Daoy (cell line): ENCODE measurements around the gene TMEM30A. TPM values are rescaled to one million over a fixed set of nuclear protein-coding genes. Genes with fewer than 3 reads are reported as not detected.

Experiments
- DNase-seq: peaks from one replicate; pipeline ENCODE4 v3.0.0-alpha.2; 2015; ENCODE audit warnings: low read depth
- total RNA-seq: library from RNA; depleted of rRNA; stranded (reverse); fragments of >200 nt; shearing (Covaris generic); gene quantifications from 2 replicates; pipeline ENCODE4 v1.2.3, GENCODE V29; 2014; rRNA removed

Gene TMEM30A
- total RNA-seq, result 101 and 115 TPM in 2 replicates

DNA sequence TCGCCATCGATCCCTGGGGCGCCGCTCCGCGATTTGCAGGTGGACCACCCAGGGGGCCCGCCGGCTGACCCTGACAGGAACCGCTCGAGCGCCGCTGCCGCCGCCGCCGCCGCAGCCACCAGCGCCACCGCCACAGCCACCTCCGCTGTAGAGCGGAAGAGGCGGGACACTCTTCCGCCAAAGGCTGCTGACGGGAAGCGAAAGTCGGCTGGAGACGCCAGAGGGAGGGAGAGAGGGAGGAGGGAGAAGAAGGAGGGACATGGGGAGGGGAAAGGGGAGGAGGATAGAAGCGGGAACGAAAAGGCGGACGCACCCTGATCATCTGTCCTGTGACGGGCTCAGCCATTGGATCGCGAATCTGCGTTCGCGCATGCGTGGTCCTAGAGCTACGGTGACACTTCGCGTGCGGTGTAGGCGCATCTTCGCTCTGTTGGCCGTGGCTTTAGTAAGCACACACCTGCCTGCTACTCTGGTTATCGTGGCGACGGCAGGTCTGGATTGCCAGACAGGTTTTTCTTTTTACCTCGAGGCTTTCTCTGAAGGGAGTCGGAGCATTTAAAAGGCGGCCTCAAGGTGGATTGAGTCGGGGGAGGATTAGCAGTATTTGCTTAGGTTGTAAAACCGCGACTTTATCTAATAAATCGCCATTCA, at the start of gene TMEM30A:
TSS of gene TMEM30A (minus strand) at position 161 of the 651 bp plus-strand sequence. CDS start at position 7, 154 bp downstream.
- peak; percentile 100 for DNase-seq

DNA sequence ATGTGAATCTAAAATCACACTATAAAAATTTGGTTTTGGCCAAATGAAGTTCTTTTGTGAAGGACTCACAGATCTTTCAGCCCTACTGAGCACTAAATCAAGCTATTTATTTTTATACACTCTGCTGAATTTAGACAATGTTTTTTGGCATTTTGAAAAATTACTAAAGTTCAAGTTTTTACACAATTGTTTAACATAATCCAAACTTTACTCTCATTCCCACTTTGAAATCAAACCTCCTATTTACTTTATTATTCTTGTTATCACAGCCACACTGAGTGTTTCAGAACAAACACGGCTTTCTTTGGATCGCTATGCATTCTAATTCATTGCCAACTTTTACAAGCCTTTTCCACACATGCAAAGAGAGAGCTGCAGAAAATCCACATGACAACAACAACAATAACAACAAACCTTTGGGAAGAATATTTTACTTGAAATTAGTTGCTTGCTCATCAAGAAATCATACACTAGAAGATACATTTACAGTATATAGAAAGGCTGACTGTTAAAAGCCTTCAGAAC, 49.1 kb upstream of the TMEM30A start:
- DNase-seq, result no peak

DNA sequence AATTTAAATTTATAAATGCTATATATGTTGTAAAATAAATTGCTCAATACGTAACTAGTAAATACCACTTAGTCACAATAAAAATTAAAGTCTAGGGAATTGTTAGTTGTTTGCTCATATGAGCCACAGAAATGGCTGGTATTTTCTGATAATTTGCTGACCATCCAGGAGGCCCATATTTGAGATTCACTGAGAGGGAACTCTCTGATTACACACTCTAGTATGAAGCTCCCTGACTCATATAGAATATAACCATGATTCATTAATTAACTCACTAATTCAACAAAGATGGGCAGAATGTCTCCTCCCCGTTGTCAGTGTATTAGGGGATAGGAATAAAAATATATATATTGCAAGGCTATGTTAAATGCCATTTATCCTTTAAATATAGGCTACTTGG, 46.6 kb upstream of the TMEM30A start:
- DNase-seq, result no peak

DNA sequence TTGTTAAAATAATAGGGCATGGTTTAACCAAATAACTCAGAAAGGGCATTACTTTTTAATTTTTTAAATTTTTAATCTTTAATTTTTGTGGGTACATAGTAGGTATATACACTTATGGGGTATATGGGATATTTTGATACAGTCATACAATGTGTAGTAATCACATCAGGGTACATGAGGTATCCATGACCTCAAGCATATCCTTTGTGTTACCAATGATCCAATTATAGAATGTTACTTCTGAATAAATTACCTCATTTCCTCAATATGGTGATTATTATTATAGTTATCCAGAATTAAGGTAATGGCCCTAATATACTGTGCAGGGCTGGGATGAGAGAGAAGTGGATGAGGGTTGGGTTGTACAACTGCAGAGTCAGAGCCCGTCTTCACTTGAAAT, 45.1 kb upstream of the TMEM30A start:
- no peak for DNase-seq

DNA sequence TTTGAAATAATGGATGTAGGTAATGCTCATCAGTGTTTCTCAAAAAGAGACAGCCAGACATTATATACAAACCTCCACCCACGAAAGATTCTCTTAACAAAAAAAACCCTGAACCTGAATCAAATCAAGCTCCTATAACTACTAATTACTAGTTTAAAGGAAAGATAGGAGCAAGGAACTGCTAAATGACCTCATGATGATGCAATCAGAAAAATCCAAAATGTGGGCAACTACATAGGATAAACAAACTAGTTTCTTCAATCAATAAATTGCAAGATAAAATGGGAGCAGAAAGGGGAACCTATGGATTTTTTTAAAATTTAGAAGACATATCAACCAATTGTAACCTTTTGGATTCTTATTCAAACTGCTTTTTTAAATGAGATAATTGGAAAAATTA, 43.2 kb upstream of the TMEM30A start:
- DNase-seq, result no peak

DNA sequence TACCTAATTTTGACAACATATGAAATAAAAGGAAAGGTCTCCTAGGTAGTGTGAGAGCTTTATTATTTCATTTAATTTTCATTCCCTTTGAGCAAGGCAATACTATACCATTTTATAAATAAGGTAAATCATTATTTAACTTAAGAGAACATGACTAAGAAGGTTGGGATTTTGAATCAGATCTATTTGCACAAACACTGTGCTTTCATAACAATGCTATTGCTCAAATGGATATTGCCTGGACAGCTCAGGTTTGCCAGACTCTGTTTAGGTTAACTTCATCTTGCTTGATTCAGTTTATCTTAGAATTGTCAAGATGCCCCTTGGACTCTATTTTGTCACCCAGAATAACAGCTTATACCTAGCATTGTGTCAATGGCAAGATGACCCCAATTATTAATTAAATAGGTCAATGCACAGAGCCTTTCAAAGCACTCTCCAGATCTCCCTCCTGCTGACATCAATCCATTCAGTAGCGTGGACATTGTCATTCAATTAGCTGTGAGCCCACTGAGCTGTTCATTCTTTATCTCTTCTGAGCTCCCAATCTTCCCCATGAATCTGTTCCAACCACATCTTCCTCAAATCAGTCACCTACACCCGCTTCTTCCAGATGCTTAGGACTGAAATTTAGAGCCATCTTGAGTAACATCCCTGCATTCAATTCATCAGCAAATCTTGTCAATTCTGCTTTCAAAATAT, 42.1 kb upstream of the TMEM30A start:
- DNase-seq, result no peak

DNA sequence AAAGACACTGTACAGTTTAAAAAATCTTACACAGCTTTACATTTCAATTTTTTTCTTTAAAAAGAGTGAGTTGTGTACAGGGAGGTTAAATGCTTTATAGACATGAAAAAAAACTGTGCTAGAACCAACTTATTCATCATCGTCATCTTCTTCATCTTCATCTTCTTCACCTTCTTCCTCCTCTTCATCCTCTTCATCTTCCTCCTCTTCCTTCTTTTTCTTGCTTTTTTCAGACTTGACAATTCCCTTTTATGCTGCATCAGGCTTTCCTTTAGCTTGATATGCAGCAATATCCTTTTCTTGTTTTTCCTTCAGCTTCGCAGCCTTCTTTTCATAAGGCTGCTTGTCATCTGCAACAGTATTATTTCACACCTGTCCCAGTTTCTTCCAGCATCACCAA, 34.3 kb upstream of the TMEM30A start:
- no peak for DNase-seq

DNA sequence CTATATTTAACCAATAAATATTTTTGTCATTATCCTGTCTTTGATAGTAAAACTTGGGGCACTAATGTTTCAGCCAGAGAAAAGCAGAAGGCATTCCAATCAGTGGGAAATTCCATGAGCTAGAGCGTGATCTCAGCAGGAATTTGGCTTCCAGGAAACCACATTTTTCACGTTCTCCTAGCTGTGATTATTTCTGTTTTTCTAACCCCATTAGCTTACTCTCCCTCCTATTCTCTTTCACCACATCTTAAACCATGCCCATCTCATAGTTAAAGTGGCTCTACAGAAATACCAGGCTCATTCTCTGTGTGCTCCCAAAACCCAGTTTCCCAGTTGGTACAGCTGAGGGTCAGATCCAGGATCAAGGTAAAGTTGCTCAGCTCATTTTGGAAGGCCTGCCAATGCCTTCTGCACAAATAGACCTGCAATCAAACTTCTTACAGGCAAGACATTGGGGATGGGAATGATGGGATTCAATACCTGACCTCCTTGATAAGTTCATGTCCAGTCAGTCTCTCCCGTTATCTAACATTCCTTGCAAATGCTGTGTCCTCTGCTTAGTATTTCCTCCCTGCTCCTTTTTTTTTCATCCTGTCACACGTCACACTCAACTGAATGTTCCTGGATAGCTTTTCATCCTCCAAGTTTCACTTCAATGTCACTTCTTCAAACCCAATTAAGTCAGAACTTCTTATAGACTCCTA, 33.1 kb upstream of the TMEM30A start:
- DNase-seq, result peak; percentile 76

DNA sequence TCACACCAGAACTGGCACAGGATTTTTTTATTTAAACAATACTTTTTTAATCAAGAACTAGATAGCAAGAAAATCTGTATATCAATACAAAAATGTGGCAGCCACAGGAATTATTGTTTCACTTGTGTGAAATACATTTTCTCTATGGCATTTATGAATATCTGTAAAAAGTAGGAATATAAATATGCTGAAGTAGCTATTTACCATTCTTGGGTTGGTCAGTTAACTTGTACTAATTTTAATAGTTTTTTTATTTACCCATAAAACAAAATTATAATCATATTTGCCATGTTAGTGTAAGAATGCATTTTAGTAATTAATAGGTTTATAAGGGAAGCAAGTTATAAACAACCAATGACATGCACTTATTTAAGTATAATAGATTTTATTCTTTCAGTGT, 31.4 kb upstream of the TMEM30A start:
- DNase-seq, result no peak

DNA sequence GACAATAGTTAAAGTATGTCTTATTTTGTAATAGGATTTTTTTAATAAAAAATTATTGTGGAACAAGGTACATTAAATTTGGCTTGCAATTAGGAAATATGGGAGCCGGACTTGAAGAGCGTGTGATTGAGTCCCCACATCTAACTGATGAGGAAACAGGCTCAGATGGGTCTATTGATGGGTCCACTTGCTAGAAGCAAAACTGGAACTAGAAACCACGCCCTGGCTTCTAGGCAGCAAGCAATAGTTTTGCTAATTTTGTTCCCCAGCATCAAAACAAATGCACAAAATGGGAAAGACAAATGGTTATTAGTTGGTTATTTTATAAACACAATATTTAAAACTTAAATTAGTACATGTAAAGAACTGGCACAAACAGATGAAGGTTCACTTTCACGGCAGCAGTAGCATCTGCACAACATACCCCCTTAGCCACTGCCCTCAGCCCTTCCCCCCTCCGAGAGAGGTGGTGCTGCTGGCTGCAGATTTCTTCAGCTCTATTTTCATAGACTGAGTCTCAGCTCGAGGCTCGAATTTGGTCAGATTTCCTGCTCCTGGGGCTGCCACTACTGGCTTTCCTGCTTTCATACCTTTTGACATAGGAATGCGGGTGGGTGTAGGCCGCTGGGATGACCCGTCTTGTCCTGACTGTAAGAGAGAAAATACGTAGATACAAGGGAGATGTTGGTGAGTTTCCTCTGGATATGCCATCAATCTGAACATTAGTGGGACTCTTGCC, 23.8 kb upstream of the TMEM30A start:
- no peak for DNase-seq

DNA sequence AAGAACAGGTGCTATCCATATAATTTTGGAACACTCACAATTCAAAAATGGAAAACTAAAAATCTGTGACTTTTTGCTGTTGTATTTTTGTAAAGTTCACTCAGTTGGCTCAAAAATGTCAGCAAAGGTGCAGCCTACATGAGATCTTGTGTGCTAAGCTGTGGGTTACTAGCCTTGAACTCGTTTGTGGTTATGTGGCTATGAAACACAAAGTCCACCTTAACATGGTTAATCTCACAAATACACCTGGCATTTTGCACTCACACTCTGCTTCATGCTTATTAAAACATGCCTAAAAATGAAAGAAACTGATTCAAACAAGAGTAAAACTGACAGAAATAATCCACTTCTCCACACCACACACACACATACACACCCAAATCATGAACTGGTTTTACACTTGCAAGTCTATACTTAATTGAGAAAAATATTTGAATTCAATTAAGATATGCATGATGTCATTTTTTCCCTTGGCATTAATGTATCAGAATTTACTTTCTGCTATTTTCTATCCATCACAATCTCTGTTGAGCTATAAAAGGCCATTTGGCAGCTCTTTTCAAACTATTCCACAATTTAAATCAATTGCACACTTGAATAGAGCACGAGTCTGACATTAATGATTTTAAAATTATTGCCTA, 22.9 kb upstream of the TMEM30A start:
- DNase-seq, result no peak

DNA sequence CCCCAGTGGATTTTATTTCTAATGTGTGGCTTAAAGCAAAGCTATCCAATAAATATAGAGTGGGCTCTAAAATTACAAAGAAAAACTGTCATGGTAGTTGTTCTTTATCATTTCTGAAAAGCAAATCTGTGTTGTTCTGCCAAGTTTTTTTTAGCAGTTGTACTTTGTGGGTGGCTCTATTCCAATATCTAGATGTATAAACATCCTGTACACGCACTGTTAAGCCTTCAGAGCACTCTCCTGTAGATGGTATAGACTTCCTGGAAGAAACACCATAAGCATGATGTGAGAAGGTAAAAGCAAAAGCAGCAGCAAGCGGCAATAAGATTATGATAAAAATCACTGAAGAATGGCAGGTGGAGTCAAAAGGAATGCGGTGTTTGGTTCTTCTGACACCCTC, 21.5 kb upstream of the TMEM30A start:
- no peak for DNase-seq

DNA sequence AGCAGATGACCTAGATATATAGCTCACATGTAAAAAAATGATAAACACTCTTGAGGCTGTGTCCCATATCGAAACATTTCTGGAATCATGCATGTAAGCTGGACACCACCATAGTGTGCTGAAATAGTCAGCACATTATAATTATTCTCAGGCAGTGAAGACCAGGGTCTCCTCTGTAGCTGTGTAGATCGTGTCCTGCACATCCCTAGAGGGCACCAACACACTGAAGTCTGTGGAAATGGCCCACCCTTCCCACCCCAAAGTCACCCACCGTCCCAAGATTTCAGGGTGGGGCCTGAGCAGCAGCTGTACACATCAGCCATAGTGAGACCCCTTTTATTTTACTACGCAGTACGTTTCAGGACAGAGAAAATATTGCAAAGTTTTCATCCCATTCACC, 21.0 kb upstream of the TMEM30A start:
- DNase-seq, result no peak

DNA sequence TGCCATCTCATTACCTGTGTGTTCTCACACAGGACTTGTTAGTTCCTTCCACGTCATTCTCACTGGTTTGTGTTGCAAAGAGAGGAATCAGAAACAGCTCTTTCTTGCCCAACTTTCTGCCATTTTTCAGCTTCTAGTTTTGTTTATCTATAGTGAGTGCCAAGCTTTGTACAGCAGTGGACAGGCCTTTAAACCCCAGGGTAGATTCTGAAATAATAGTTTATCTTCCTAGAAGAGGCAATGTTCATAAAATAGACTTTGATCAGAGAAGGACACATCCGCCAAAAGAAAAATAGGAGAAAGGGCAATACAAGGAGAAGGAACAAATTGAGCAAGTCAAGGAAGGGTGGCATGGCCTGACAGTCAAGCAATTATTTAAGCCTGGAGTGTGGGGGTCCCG, 17.7 kb upstream of the TMEM30A start:
- no peak for DNase-seq

DNA sequence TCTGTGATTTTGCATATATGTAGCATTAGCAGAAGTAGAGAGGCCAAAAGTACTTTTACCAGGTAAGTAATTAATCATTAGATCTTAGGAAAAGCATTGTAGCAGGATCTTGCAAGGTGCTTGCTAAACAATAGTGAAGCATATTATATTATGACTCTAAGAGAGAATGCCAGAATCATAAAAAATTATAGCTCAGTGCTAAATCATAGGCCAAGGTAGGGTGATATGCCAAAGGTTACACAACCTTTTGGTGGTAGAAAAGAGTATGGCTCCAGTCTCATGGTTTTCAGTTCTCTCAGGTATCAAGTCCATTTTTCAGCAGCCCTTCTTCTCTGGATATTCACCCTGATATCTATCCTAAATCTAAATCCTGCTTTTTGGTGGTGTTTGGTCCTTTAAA, 16.9 kb upstream of the TMEM30A start:
- no peak for DNase-seq

DNA sequence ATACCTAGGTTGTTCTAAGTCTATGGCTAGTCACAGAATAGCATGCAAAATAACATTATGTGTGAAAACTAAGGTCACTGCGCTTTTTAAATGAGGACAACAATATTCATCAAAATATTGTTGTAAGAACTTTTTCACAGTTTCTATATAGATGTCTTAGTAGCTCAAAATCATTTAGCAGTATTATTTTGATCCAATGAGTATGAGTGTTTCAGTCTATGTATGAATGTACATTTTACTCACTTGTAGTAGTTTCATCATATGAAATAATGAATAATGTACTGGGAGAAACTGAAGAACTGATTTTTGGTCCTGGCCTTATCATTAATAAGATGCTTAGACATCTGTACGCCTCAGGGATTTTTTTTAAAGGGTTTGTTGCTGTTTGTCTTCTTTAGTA, 16.5 kb upstream of the TMEM30A start:
- DNase-seq, result no peak

DNA sequence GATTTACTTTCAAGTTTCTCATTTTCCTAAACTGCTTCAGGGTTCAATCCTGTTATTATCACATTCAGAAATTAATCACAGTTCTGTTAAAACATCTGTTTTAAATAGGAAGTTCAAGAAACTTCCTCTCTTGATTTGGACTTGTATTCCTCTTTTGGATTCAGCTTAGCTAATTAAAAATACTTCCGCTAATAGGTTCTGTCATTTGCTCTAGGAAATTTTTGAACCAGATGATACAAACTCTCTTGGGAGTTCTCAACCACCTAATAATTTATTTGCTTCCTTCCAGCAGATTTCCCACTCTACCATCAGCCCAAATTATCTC, 15.9 kb upstream of the TMEM30A start:
- DNase-seq, result no peak

DNA sequence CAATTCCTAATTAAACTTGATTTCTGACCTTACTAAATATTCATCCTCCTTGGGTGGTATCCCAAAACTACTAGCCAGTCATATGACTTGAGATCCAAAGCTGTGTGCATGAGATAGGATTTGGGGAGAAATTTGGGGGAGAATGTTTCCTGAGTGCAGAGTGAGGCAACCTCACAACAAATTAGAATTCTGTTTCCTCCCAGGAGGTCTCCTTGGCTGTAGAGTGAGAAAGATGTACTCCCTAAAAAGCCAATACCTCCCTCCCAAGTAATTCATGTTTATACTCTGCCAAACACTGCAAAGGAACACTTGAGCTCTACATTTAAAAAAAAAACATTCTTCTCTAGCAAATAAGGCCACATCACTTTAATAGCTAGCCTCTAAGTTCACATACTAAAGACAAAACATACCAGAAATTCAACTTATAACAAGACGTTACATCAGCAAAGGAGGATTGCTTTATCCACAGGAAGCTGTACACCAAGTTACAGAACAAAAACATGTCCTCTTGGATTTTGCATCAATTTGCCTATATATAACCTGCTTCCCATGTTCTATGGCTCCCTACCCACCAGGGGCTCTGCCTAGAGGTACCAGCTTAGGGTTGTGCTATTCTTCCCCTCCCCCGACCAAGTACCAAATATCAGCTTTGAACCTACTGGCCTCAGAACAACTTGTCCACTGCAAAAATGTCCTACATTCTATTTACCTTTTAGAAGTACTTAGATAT, 15.4 kb upstream of the TMEM30A start:
- no peak for DNase-seq

DNA sequence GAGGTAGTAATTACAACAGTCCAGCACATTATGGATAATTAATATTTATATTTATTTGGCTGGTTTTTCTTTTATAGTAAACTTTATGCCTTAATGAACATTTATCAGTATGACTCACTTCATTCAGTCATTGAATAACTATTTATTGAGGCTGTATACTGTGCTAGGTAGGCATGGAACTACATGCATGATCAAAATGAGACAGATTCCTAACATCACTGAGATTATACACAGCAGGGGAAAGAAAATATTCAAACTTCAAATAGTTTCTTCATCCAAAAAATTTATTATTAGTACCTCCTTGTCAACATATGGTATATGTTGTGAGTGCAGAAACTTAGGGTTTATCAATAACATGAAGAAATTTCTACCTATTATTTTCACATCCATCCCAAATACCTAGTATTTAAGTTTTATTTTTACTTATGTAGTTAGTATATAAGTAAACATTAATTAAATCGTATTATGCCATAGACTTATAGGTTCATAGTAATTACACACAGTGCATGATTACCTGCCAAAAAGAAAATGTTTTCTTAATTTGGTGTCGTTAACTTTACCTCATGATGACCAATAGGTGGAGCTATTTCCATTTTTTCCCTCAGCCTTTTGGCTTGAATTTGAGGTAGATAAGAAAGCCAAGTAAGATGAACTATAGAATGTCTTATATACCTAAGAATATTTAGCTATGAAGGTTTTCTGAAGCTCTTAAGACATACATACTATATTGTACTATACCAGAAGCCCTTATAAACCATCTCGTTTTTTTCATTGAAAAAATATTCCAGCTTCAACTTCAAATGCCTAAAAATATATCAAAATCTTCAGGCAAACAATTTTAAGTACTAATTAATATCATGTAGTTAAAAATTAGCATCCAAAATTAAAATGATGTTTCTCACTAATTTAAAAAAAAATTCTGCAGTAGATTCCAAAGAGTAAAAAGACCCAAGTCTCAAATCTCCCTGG, 12.5 kb upstream of the TMEM30A start:
- peak; percentile 55 for DNase-seq

DNA sequence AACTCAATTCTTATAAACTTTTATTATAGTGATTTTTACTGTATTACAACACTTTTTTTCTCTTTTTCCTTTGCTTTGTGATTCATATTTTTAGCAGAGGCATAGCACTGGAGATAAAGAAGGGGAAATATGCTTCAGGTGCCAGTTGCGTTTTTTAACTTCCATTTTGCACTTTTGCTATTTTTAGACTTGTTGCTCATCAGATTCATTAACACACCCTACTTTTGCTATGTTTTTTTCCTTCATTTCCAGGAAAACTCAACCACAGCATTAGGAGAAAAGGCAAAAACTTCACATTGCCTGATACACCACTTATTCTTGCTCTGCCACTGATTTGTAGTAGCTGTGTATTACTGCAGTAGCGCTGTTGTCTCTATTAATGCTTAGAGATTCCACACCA, 8.0 kb upstream of the TMEM30A start:
- DNase-seq, result no peak
